ENCODE results near the gene LASP1. TPM values are rescaled to one million over a fixed set of nuclear protein-coding genes. Genes with fewer than 3 reads are reported as not detected.
A peak's percentile ranks its signal among the peaks of the same experiment; 100 is the strongest.

LASP1 gene
- total RNA-seq, 1 experiment from 2014 or later: 68.1 TPM

GRCh38 chr17:38844261-38844757, 25.5 kb upstream of the LASP1 start:
- H3K36me3 Mint-ChIP-seq (ENCODE audit: insufficient read depth, unreplicated experiment): peaks cover 52% of the 10 kb centered on the region
- CTCF ChIA-PET: interaction anchor here (0.7 kb wide), 1 partner anchor 93 kb away, joined by 3 read pairs; no protein-coding TSS in a partner anchor
- no TSS peak for BruUV-seq (replicated peaks)
- peaks cover 5% of the 10 kb centered on the region for H3K4me1 Mint-ChIP-seq (ENCODE audit: insufficient read depth, unreplicated experiment)
- peak; percentile 78 for DNase-seq (ENCODE audit: unreplicated experiment)
- no peaks in the 10 kb centered on the region for H3K9me3 Mint-ChIP-seq (ENCODE audit: unreplicated experiment)
- no peaks in the 10 kb centered on the region for H3K27me3 Mint-ChIP-seq (ENCODE audit: insufficient read depth, unreplicated experiment)
- POLR2A ChIA-PET: interaction anchor here (0.8 to 11.8 kb wide), 5 partner anchors 9 to 310 kb away, joined by 3 to 246 read pairs (median 12); partner anchors contain the start of genes CWC25, LASP1 and RPL23
- intact Hi-C loops (cut with micrococcal nuclease): no loop called here
- H3K4me3 Mint-ChIP-seq (ENCODE audit: unreplicated experiment): no peak overlapping the region
- TF ChIP-seq, protein P1, sequence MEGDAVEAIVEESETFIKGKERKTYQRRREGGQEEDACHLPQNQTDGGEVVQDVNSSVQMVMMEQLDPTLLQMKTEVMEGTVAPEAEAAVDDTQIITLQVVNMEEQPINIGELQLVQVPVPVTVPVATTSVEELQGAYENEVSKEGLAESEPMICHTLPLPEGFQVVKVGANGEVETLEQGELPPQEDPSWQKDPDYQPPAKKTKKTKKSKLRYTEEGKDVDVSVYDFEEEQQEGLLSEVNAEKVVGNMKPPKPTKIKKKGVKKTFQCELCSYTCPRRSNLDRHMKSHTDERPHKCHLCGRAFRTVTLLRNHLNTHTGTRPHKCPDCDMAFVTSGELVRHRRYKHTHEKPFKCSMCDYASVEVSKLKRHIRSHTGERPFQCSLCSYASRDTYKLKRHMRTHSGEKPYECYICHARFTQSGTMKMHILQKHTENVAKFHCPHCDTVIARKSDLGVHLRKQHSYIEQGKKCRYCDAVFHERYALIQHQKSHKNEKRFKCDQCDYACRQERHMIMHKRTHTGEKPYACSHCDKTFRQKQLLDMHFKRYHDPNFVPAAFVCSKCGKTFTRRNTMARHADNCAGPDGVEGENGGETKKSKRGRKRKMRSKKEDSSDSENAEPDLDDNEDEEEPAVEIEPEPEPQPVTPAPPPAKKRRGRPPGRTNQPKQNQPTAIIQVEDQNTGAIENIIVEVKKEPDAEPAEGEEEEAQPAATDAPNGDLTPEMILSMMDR (IDR thresholded peaks at IDR 0.05; ENCODE audit: unreplicated experiment): no peak
- H3K27ac Mint-ChIP-seq (ENCODE audit: low read depth, unreplicated experiment): no peak overlapping the region

DNA sequence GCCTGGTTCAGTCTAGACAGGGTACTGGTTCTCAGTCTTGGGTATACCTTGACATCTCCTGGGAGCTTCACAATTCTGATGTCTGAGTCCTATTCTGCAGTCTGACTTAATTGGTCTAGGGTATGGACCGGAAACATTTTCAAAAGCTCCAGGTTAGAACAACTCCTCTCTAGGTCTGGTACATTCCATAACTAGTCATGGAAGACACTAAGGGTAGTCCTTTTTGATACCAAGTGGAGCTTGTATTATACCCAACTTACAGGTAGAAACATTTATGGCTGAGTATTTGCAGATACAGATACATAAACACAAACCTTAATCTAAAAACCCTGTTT, 21.3 kb upstream of the LASP1 start:
- Mint-ChIP-seq H3K27me3 (ENCODE audit: insufficient read depth, unreplicated experiment) (no peaks in the 10 kb centered on the region), H3K4me1 (ENCODE audit: insufficient read depth, unreplicated experiment) (peaks cover 20% of the 10 kb centered on the region), H3K4me3 (ENCODE audit: unreplicated experiment) (no peak overlapping the region), H3K9me3 (ENCODE audit: unreplicated experiment) (no peaks in the 10 kb centered on the region), H3K27ac (ENCODE audit: low read depth, unreplicated experiment) (no peak overlapping the region), H3K36me3 (ENCODE audit: insufficient read depth, unreplicated experiment) (peaks cover 94% of the 10 kb centered on the region)
- TF ChIP-seq, protein P1 (IDR thresholded peaks at IDR 0.05; ENCODE audit: unreplicated experiment): no peak
- BruUV-seq (replicated peaks): no TSS peak
- ChIA-PET POLR2A (interaction anchor here (0.6 to 11.8 kb wide), 5 partner anchors 20 to 322 kb away, joined by 3 to 246 read pairs (median 3); partner anchors contain the start of gene LASP1), CTCF (no interaction called here)
- intact Hi-C loops (cut with micrococcal nuclease): no loop called here
- DNase-seq (ENCODE audit: unreplicated experiment): no peak

DNA sequence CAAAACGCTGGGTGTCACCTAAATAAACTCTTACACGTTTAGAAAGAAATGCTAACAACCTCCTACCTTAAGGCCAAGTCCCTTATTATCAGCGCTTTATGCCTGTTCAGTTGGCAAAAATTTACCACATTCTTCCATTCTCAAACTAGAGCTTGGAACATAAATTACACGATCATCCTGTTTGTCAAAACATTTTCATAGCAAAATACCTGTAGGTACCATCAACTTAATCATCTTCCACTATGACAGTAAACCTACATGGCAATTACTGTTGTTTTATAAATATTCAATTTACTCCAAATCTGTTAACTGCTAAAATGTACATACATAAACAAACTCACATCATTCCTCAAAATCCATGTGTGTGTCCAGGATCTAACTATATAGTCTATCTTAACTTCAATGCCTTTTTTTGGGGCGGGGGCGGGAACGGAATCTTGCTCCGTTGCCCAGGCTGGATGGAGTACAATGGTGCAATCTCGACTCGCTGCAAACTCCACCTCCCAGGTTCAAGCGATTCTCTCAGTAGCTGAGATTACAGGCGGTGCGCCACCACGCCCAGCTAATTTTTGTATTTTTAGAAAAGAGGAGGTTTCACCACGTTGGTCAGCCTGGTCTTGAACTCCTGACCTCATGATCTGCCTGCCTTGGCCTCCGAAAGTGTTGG, 20.8 kb upstream of the LASP1 start:
- intact Hi-C loops (cut with micrococcal nuclease): no loop called here
- no TSS peak for BruUV-seq (replicated peaks)
- no peaks in the 10 kb centered on the region for H3K27me3 Mint-ChIP-seq (ENCODE audit: insufficient read depth, unreplicated experiment)
- no peak overlapping the region for H3K4me3 Mint-ChIP-seq (ENCODE audit: unreplicated experiment)
- no peak overlapping the region for H3K27ac Mint-ChIP-seq (ENCODE audit: low read depth, unreplicated experiment)
- H3K36me3 Mint-ChIP-seq (ENCODE audit: insufficient read depth, unreplicated experiment): peaks cover 95% of the 10 kb centered on the region
- no peak for DNase-seq (ENCODE audit: unreplicated experiment)
- peaks cover 20% of the 10 kb centered on the region for H3K4me1 Mint-ChIP-seq (ENCODE audit: insufficient read depth, unreplicated experiment)
- CTCF ChIA-PET: no interaction called here
- POLR2A ChIA-PET: interaction anchor here (0.6 to 11.8 kb wide), 5 partner anchors 19 to 363 kb away, joined by 3 to 246 read pairs (median 3); partner anchors contain the start of gene LASP1
- TF ChIP-seq, protein P1 (IDR thresholded peaks at IDR 0.05; ENCODE audit: unreplicated experiment): no peak
- no peaks in the 10 kb centered on the region for H3K9me3 Mint-ChIP-seq (ENCODE audit: unreplicated experiment)

- Mint-ChIP-seq H3K9me3 (ENCODE audit: unreplicated experiment) (no peaks in the 10 kb centered on the region), H3K27me3 (ENCODE audit: insufficient read depth, unreplicated experiment) (no peaks in the 10 kb centered on the region), H3K36me3 (ENCODE audit: insufficient read depth, unreplicated experiment) (peaks cover 84% of the 10 kb centered on the region), H3K4me1 (ENCODE audit: insufficient read depth, unreplicated experiment) (peaks cover 15% of the 10 kb centered on the region), H3K27ac (ENCODE audit: low read depth, unreplicated experiment) (no peak overlapping the region), H3K4me3 (ENCODE audit: unreplicated experiment) (peak overlapping the region; percentile 99)
- intact Hi-C loops (cut with micrococcal nuclease): loop anchor here (5.0 kb wide), 1 partner anchor 302 kb away; the partner anchor contains the start of gene PLXDC1
- CTCF ChIA-PET: no interaction called here
- no peak for DNase-seq (ENCODE audit: unreplicated experiment)
- TF ChIP-seq, protein P1 (IDR thresholded peaks at IDR 0.05; ENCODE audit: unreplicated experiment): no peak
- no TSS peak for BruUV-seq (replicated peaks)
- POLR2A ChIA-PET: interaction anchor here (0.9 to 11.8 kb wide), 4 partner anchors 16 to 362 kb away, joined by 3 to 246 read pairs (median 38); partner anchors contain the start of genes CWC25 and LASP1
These were observed 19.5 kb upstream of the LASP1 start for GRCh38 chr17:38850374-38850773.

Data from MCF 10A (cell line).